ENCODE data around the gene SPTB. TPM values are rescaled to one million over a fixed set of nuclear protein-coding genes. Genes with fewer than 3 reads are reported as not detected.

Gene SPTB
- total RNA-seq, 4 donors from 2014 or later = 123 to 554 (median 266) TPM

DNA sequence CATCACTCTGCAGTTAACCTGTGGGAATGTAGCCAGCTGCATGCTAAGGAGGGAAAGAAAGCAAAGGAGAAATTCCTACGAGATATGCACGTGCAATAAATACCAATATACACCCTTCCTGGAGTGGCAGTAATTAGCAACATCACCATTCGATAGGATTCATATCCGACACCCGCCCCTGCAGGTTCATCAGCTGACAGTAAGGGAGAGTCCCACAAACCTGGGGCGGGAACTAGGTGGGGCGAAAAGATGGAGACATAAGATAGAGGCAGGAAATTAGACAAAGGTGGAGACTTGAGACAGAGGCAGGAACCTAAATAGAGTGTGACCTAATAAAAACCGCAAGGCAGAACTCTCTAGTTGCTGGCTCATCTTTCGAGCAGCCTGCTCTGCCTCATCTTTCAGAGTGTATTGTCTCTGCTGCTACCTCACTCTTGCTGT, 123.9 kb downstream of the SPTB start:
- Histone ChIP-seq H3K27ac (peak overlapping the region in 1 of 4 donors; percentile 8), H3K4me1 (peaks cover 17 to 48% of the 10 kb centered on the region in 2 donors), H3K27me3 (no peaks in the 10 kb centered on the region), H3K36me3 (peaks cover 0 to 17% of the 10 kb centered on the region in 2 donors), H3K9me3 (no peaks in the 10 kb centered on the region), H3K4me3 (no peak overlapping the region)
- DNase-seq = peak in 1 of 2 donors; percentile 34
- TF ChIP-seq POLR2A (IDR thresholded peaks at IDR 0.05) = no peak
- intact Hi-C loops (cut with DNase I; ENCODE audit: low total_unique reads) = no loop called here
- peak; percentile 57 to 64 for ATAC-seq
- in situ Hi-C loops (cut with MboI; ENCODE audit: low sequenced_read_pairs in 4 of 4) = loop anchor here in 1 of 4 donors (5.0 kb wide), 1 partner anchor 84 kb away; no protein-coding TSS in a partner anchor

DNA sequence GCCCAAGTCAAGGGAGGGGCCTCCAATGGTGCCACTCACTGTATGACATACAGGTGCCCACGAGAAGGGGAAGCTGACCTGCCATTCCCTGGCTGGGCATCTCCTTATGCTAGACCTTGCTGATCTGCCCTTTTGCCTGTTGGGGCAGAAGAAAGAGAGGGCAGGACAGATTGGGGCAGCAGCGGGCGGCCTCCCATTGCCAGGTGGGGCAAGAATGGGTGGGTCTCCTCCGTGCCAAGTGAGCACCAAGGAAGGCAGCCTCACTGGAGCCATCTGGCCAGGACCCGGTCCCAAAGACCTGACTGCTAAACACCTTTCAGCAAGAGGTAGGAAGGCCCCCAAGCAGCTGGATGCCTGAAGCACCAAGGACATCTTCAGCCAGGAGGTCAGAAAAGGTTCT, 125.0 kb downstream of the SPTB start:
- peaks cover 0 to 22% of the 10 kb centered on the region in 2 donors for H3K36me3 ChIP-seq

DNA sequence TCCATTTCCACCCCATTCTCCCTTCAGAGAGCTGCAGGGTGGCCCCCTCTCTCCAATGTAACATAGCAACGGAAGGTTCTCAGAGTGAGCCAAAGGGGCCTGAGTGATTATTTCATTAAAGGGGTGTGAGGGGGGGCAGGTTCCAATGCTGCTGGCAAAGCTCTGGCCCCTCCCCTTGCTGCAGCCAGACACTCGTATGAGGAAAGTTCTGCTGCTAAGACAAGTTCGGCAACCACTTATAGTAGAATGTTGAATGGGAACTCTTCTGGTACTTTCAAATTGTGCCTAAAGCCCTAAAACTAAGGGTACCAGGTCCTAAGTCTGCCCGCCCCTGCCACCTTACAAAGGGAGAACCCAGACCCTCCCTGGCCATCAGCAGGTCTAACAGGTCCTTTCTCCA, 125.7 kb downstream of the SPTB start:
- Histone ChIP-seq H3K4me3 (no peak overlapping the region), H3K9me3 (no peaks in the 10 kb centered on the region), H3K27ac (no peak overlapping the region), H3K4me1 (peaks cover 17 to 38% of the 10 kb centered on the region in 2 donors), H3K27me3 (no peaks in the 10 kb centered on the region), H3K36me3 (peaks cover 0 to 28% of the 10 kb centered on the region in 2 donors)
- DNase-seq (no peak), ATAC-seq (no peak)
- intact Hi-C loops (cut with DNase I; ENCODE audit: low total_unique reads) (no loop called here), in situ Hi-C loops (cut with MboI; ENCODE audit: low sequenced_read_pairs in 4 of 4) (no loop called here)
- TF ChIP-seq, protein P1, sequence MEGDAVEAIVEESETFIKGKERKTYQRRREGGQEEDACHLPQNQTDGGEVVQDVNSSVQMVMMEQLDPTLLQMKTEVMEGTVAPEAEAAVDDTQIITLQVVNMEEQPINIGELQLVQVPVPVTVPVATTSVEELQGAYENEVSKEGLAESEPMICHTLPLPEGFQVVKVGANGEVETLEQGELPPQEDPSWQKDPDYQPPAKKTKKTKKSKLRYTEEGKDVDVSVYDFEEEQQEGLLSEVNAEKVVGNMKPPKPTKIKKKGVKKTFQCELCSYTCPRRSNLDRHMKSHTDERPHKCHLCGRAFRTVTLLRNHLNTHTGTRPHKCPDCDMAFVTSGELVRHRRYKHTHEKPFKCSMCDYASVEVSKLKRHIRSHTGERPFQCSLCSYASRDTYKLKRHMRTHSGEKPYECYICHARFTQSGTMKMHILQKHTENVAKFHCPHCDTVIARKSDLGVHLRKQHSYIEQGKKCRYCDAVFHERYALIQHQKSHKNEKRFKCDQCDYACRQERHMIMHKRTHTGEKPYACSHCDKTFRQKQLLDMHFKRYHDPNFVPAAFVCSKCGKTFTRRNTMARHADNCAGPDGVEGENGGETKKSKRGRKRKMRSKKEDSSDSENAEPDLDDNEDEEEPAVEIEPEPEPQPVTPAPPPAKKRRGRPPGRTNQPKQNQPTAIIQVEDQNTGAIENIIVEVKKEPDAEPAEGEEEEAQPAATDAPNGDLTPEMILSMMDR (IDR thresholded peaks at IDR 0.05 in 4 of 5, conservative IDR thresholded peaks at IDR 0.05 in 1 of 5) = no peak
- TF ChIP-seq POLR2A (IDR thresholded peaks at IDR 0.05) = no peak

More for the DNA sequence above, 125.0 kb downstream of the SPTB start:
- intact Hi-C loops (cut with DNase I; ENCODE audit: low total_unique reads) (no loop called here), in situ Hi-C loops (cut with MboI; ENCODE audit: low sequenced_read_pairs in 4 of 4) (loop anchor here in 1 of 4 donors (5.0 kb wide), 1 partner anchor 82 kb away; no protein-coding TSS in a partner anchor)
- no peak overlapping the region for H3K4me3 ChIP-seq
- ATAC-seq = no peak
- peak overlapping the region in 1 of 4 donors; percentile 8 for H3K27ac ChIP-seq
- DNase-seq = no peak
- TF ChIP-seq POLR2A (IDR thresholded peaks at IDR 0.05) = no peak
- TF ChIP-seq, protein P1 (IDR thresholded peaks at IDR 0.05 in 4 of 5, conservative IDR thresholded peaks at IDR 0.05 in 1 of 5) = no peak
- H3K4me1 ChIP-seq = peaks cover 17 to 45% of the 10 kb centered on the region in 2 donors
- H3K9me3 ChIP-seq = no peaks in the 10 kb centered on the region
- no peaks in the 10 kb centered on the region for H3K27me3 ChIP-seq

DNA sequence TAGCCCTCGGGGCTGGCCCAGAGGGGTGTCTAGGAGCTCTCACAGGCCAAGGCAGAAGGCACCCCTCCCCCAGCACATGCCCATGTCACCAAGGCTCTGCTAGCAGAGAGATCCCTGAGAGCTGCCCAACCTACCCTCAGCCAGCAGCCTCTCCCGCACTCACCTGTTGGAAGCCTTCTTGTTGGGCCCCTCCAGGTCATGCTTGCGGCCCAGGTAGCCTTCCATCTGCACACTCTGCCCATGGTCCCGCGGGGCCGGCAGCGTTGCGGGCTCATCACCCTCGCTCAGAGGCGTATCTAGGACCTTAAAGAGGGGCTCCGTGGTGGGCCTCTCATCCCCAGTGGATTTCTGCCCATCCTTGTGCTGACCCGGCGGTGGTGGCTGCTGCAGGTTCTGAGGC, 126.3 kb downstream of the SPTB start:
- ATAC-seq (no peak), DNase-seq (no peak)
- no peak overlapping the region for H3K4me3 ChIP-seq
- intact Hi-C loops (cut with DNase I; ENCODE audit: low total_unique reads) = no loop called here
- no peak for TF ChIP-seq POLR2A (IDR thresholded peaks at IDR 0.05)
- TF ChIP-seq, protein P1 (IDR thresholded peaks at IDR 0.05 in 4 of 5, conservative IDR thresholded peaks at IDR 0.05 in 1 of 5) = no peak
- H3K4me1 ChIP-seq = peaks cover 17 to 32% of the 10 kb centered on the region in 2 donors
- no peak overlapping the region for H3K27ac ChIP-seq
- H3K27me3 ChIP-seq = no peaks in the 10 kb centered on the region
- in situ Hi-C loops (cut with MboI; ENCODE audit: low sequenced_read_pairs in 4 of 4) = no loop called here
- no peaks in the 10 kb centered on the region for H3K9me3 ChIP-seq
- H3K36me3 ChIP-seq = peaks cover 0 to 28% of the 10 kb centered on the region in 2 donors

DNA sequence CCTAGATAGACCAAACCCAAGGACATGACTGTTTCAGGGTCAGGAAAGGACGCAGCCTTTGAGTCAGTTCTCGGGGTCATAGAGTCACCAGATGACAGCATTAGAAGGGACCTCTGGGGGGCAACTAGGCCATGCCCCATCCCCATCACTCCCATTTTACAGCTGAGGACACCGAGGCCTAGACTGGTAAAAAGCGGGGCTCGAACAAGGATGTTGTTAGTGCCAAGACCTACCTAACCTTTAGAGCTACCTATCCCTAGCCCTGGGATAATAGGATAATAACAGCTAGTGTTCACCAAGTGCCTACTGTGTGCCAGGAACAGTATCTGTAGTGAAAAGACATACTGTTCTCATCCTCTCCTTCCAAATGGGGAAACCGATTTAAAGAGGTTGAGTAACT, 126.8 kb downstream of the SPTB start:
- ATAC-seq = no peak
- in situ Hi-C loops (cut with MboI; ENCODE audit: low sequenced_read_pairs in 4 of 4) = no loop called here

More for the DNA sequence above, 126.8 kb downstream of the SPTB start:
- intact Hi-C loops (cut with DNase I; ENCODE audit: low total_unique reads) = no loop called here
- DNase-seq = no peak
- no peaks in the 10 kb centered on the region for H3K27me3 ChIP-seq
- TF ChIP-seq, protein P1 (IDR thresholded peaks at IDR 0.05 in 4 of 5, conservative IDR thresholded peaks at IDR 0.05 in 1 of 5) = no peak
- TF ChIP-seq POLR2A (IDR thresholded peaks at IDR 0.05) = no peak
- no peak overlapping the region for H3K4me3 ChIP-seq
- H3K4me1 ChIP-seq = peaks cover 12 to 27% of the 10 kb centered on the region in 2 donors
- H3K9me3 ChIP-seq = no peaks in the 10 kb centered on the region
- H3K27ac ChIP-seq = no peak overlapping the region
- peaks cover 0 to 28% of the 10 kb centered on the region in 2 donors for H3K36me3 ChIP-seq
